ENCODE measurements around the gene LITAFD.
"Not testable (repeated sequence)": the region's sequence is repeated elsewhere in the genome, so short reads cannot be mapped to it uniquely, and the experiment has no call there.

LITAFD gene

GRCh38 chr16:8882041-8882617, at the start of gene LITAFD:
Gene LITAFD (plus strand): TSS chr16:8882351. CDS start chr16:8884356, 2,005 bp downstream.
- DNase-seq, result no peak

- no peak for DNase-seq
Measured at GRCh38 chr16:8832717-8833105, 49.4 kb upstream of the LITAFD start.

GRCh38 chr16:8836797-8837196, 45.4 kb upstream of the LITAFD start:
- DNase-seq, result not testable (repeated sequence)

GRCh38 chr16:8837594-8837993, 44.6 kb upstream of the LITAFD start:
- not testable (repeated sequence) for DNase-seq

- not testable (repeated sequence) for DNase-seq
Measured at GRCh38 chr16:8842016-8842415, 40.1 kb upstream of the LITAFD start.

- not testable (repeated sequence) for DNase-seq
Measured at GRCh38 chr16:8843296-8843695, 38.9 kb upstream of the LITAFD start.

- DNase-seq, result no peak
Measured at GRCh38 chr16:8845699-8846298, 36.4 kb upstream of the LITAFD start.

GRCh38 chr16:8846401-8846932, 35.7 kb upstream of the LITAFD start:
- DNase-seq, result no peak

- DNase-seq, result no peak
Measured at GRCh38 chr16:8847145-8847544, 35.0 kb upstream of the LITAFD start.

GRCh38 chr16:8847623-8848022, 34.5 kb upstream of the LITAFD start:
- DNase-seq, result peak; percentile 48

GRCh38 chr16:8848231-8848938, 33.8 kb upstream of the LITAFD start:
- no peak for DNase-seq

GRCh38 chr16:8848939-8849391, 33.2 kb upstream of the LITAFD start:
- DNase-seq, result peak; percentile 51

- DNase-seq, result no peak
Measured at GRCh38 chr16:8849411-8850011, 32.6 kb upstream of the LITAFD start.

- DNase-seq, result no peak
Measured at GRCh38 chr16:8850279-8850885, 31.8 kb upstream of the LITAFD start.

GRCh38 chr16:8851761-8852403, 30.3 kb upstream of the LITAFD start:
- DNase-seq, result no peak

- DNase-seq, result no peak
Measured at GRCh38 chr16:8852534-8852933, 29.6 kb upstream of the LITAFD start.

- no peak for DNase-seq
Measured at GRCh38 chr16:8853150-8853549, 29.0 kb upstream of the LITAFD start.

GRCh38 chr16:8853611-8854010, 28.5 kb upstream of the LITAFD start:
- DNase-seq, result no peak

GRCh38 chr16:8854298-8854948, 27.7 kb upstream of the LITAFD start:
- no peak for DNase-seq

- no peak for DNase-seq
Measured at GRCh38 chr16:8855051-8855786, 26.9 kb upstream of the LITAFD start.

GRCh38 chr16:8855972-8856371, 26.2 kb upstream of the LITAFD start:
- no peak for DNase-seq
